Mammary epithelial cell (primary cell): ENCODE data around the gene ADI1.

ENCODE experiments used
- EZH2 ChIP-seq: IDR thresholded peaks from 2 replicates; pipeline ENCODE4 v1.6.1; 2012; ENCODE audit warnings: low read length, inconsistent platforms, borderline replicate concordance
- TF ChIP-seq, protein P1 (sequence below), 2 donors: IDR thresholded peaks in 1 of 2; conservative IDR thresholded peaks in 1 of 2; 2 replicates each; pipeline ENCODE4 v1.5.1; 2011 to 2012; ENCODE audit warnings: inconsistent platforms in 2 of 2, low read length in 2 of 2, mild to moderate bottlenecking in 2 of 2, control low read depth in 1 of 2, low read depth in 1 of 2; ENCODE audit not compliant: insufficient read depth in 1 of 2; ENCODE audit errors: extremely low read depth in 1 of 2

- TF ChIP-seq, protein P1, sequence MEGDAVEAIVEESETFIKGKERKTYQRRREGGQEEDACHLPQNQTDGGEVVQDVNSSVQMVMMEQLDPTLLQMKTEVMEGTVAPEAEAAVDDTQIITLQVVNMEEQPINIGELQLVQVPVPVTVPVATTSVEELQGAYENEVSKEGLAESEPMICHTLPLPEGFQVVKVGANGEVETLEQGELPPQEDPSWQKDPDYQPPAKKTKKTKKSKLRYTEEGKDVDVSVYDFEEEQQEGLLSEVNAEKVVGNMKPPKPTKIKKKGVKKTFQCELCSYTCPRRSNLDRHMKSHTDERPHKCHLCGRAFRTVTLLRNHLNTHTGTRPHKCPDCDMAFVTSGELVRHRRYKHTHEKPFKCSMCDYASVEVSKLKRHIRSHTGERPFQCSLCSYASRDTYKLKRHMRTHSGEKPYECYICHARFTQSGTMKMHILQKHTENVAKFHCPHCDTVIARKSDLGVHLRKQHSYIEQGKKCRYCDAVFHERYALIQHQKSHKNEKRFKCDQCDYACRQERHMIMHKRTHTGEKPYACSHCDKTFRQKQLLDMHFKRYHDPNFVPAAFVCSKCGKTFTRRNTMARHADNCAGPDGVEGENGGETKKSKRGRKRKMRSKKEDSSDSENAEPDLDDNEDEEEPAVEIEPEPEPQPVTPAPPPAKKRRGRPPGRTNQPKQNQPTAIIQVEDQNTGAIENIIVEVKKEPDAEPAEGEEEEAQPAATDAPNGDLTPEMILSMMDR (conservative IDR thresholded peaks at IDR 0.05 in 1 of 2, IDR thresholded peaks at IDR 0.05 in 1 of 2; ENCODE audit: extremely low read depth in 1 of 2, insufficient read depth in 1 of 2, low read depth in 1 of 2, low read length in 2 of 2) = no peak
- TF ChIP-seq EZH2 = no peak
Measured at GRCh38 chr2:3563521-3563976, 44.2 kb upstream of the ADI1 start.
